Spleen (tissue), 11 donors: ENCODE results near the gene ECSCR. TPM values are rescaled to one million over a fixed set of nuclear protein-coding genes. Genes with fewer than 3 reads are reported as not detected.
"Not testable (repeated sequence)": the region's sequence is repeated elsewhere in the genome, so short reads cannot be mapped to it uniquely, and the experiment has no call there.

Experiments
- DNase-seq: peaks from one replicate; pipeline ENCODE4 v3.0.0-alpha.2; 2020
- H3K27ac ChIP-seq, 8 donors: fragments of 200-600 bp; sonication (generic) in 7 of 8; 1 replicate in 4 of 8; 2 replicates in 4 of 8; pipeline versions ENCODE4 v1.5.0 to v1.8.0; 2016 to 2021; ENCODE audit warnings: inconsistent platforms in 4 of 8, mild to moderate bottlenecking in 4 of 8, moderate library complexity in 1 of 8
- H3K27me3 ChIP-seq, 7 donors: fragments of 200-600 bp; sonication (generic) in 6 of 7; replicated peaks in 1 of 7; 1 replicate in 4 of 7; 2 replicates in 3 of 7; pipeline versions ENCODE4 v1.5.0 to v1.8.0; 2016 to 2021; ENCODE audit warnings: inconsistent platforms in 3 of 7, mild to moderate bottlenecking in 1 of 7
- H3K36me3 ChIP-seq, 6 donors: fragments of 200-600 bp; sonication (generic) in 5 of 6; 1 replicate in 4 of 6; 2 replicates in 2 of 6; pipeline versions ENCODE4 v1.5.0 to v1.8.0; 2016 to 2021; ENCODE audit warnings: inconsistent platforms in 2 of 6
- H3K4me1 ChIP-seq, 6 donors: fragments of 200-600 bp; sonication (generic) in 5 of 6; 1 replicate in 3 of 6; 2 replicates in 3 of 6; pipeline versions ENCODE4 v1.5.0 to v1.8.0; 2016 to 2021; ENCODE audit warnings: inconsistent platforms in 3 of 6
- H3K4me3 ChIP-seq, 8 donors: fragments of 200-600 bp; sonication (generic) in 7 of 8; 1 replicate in 4 of 8; 2 replicates in 4 of 8; pipeline versions ENCODE4 v1.5.0 to v1.8.0; 2016 to 2021; ENCODE audit warnings: inconsistent platforms in 4 of 8, mild to moderate bottlenecking in 4 of 8, moderate library complexity in 2 of 8
- H3K9me3 ChIP-seq, 8 donors: fragments of 200-600 bp; sonication (generic) in 7 of 8; 1 replicate in 4 of 8; 2 replicates in 4 of 8; pipeline versions ENCODE4 v1.5.0 to v1.8.0; 2016 to 2021; ENCODE audit warnings: inconsistent platforms in 4 of 8
- POLR2A ChIP-seq, 3 donors: fragments of 450-650 bp; IDR thresholded peaks; one replicate each; pipeline ENCODE4 v1.5.1; 2017; ENCODE audit warnings: antibody characterized with exemption in 3 of 3, mild to moderate bottlenecking in 1 of 3
- POLR2AphosphoS5 ChIP-seq, 3 donors: sonication (generic); formaldehyde crosslinking; IDR thresholded peaks; one replicate each; pipeline ENCODE4 v1.5.1; 2017; ENCODE audit warnings: antibody characterized with exemption in 3 of 3
- WGBS, 5 donors: extraction: QIAGEN DNeasy Blood & Tissue Kit in 3 of 5; methylation state at CpG; one replicate each; pipeline versions ENCODE4 v1.1.5 to v1.1.7; 2013 to 2018; 5-methylcytosine and 5-hydroxymethylcytosine counted together
- intact Hi-C: fragments of 100-400 bp; cut with DNase I; formaldehyde crosslinking; loops from one replicate; pipeline ENCODE4 v1.15.0; 2023; ENCODE audit warnings: low total_unique reads
- polyA plus RNA-seq, 3 donors: library from polyadenylated mRNA; stranded (reverse); fragments of 200-250 nt; gene quantifications; one replicate each; pipeline ENCODE4 v1.2.1, GENCODE V29; 2013
- total RNA-seq, 7 donors: library from RNA; depleted of rRNA in 3 of 7; stranded (reverse); fragments of >200 nt in 3 of 7; fragmentation: NEBNext Ultra II Directional in 4 of 7; extraction: Animal tissue kit (Norgen Biotek cat#: 25700) in 4 of 7; gene quantifications; one replicate each; pipeline versions ENCODE4 v1.1.0 to v1.2.1, GENCODE V29; 2016 to 2021
- TF ChIP-seq, protein P1 (sequence below), 11 experiments: fragments of 200-600 bp in 7 of 11; fragments of 450-650 bp in 4 of 11; sonication (generic) in 4 of 11; IDR thresholded peaks in 8 of 11; conservative IDR thresholded peaks in 3 of 11; 1 replicate in 7 of 11; 2 replicates in 4 of 11; pipeline versions ENCODE4 v1.4.0 to v1.8.0; 2016 to 2021; ENCODE audit warnings: antibody characterized with exemption in 11 of 11, inconsistent platforms in 4 of 11, mild to moderate bottlenecking in 1 of 11
- donor health status: healthy with polysubstance abuse.
- donor health status: DM: no; HTN: no; CAD: no; lungs with moderate emphysema.
- donor health status: DM: no; HTN: no; CAD: no.
- donor health status: Bipolar disorder and iron deficiency.
- donor health status: healthy.
- donor health status: DM: no; HTN: no; CAD: no.
- donor health status: DM: yes; HTN: yes; CAD: no.

Gene ECSCR
- total and polyA plus RNA-seq, 10 donors: 11.3 to 52.3 (median 18.5) TPM

DNA sequence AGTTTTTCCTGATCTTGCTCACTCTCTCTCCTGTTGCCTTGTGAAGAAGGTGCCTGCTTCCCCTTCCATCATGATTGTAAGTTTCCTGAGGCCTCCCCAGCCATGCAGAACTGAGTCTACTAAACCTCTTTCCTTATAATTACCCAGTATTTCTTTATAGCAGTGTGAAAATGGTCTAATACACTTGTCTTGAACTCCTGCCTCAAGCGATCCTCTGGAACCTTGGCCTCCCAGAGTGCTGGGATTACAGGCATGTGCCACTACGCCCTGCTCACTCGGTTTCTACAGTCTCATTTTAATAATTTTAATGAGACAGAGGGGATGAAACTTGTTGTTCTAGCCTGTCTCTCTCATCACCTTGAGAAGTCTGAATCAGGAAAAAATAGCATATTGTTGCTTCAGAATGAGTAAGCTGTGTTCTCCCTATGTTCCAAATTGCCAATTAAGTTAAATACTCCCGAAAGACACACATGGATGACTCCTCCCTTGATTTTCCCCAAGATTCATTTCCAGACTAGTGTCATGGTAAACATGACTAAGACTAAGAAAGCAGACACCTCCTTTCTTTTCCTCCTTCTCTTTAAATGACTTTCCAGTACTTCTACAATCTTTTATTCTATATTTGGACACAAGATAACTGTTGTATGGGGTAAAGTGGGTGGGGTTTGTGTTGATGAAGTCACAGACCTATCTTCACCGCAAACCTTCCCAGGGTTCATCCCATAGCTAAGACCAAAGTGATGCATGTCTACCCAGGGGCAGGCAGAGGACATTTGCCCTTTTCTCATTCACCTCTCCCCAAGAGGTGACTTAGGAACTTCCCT, 15.4 kb downstream of the ECSCR start:
- Histone ChIP-seq H3K4me1 (peaks cover 0 to 10% (median 0%) of the 10 kb centered on the region in 6 donors), H3K27me3 (no peaks in the 10 kb centered on the region), H3K4me3 (no peak overlapping the region), H3K36me3 (peaks cover 0 to 34% (median 0%) of the 10 kb centered on the region in 6 donors), H3K9me3 (no peaks in the 10 kb centered on the region), H3K27ac (no peak overlapping the region)
- TF ChIP-seq POLR2A (IDR thresholded peaks at IDR 0.05) (no peak), POLR2AphosphoS5 (IDR thresholded peaks at IDR 0.05) (no peak)
- TF ChIP-seq, protein P1, sequence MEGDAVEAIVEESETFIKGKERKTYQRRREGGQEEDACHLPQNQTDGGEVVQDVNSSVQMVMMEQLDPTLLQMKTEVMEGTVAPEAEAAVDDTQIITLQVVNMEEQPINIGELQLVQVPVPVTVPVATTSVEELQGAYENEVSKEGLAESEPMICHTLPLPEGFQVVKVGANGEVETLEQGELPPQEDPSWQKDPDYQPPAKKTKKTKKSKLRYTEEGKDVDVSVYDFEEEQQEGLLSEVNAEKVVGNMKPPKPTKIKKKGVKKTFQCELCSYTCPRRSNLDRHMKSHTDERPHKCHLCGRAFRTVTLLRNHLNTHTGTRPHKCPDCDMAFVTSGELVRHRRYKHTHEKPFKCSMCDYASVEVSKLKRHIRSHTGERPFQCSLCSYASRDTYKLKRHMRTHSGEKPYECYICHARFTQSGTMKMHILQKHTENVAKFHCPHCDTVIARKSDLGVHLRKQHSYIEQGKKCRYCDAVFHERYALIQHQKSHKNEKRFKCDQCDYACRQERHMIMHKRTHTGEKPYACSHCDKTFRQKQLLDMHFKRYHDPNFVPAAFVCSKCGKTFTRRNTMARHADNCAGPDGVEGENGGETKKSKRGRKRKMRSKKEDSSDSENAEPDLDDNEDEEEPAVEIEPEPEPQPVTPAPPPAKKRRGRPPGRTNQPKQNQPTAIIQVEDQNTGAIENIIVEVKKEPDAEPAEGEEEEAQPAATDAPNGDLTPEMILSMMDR (IDR thresholded peaks at IDR 0.05 in 8 of 11, conservative IDR thresholded peaks at IDR 0.05 in 3 of 11): no peak
- 74 to 85% (median 78%) methylated on average over 5 of the region's 5 CpGs for WGBS, 5 donors
- no peak for DNase-seq
- intact Hi-C loops: no loop called here

DNA sequence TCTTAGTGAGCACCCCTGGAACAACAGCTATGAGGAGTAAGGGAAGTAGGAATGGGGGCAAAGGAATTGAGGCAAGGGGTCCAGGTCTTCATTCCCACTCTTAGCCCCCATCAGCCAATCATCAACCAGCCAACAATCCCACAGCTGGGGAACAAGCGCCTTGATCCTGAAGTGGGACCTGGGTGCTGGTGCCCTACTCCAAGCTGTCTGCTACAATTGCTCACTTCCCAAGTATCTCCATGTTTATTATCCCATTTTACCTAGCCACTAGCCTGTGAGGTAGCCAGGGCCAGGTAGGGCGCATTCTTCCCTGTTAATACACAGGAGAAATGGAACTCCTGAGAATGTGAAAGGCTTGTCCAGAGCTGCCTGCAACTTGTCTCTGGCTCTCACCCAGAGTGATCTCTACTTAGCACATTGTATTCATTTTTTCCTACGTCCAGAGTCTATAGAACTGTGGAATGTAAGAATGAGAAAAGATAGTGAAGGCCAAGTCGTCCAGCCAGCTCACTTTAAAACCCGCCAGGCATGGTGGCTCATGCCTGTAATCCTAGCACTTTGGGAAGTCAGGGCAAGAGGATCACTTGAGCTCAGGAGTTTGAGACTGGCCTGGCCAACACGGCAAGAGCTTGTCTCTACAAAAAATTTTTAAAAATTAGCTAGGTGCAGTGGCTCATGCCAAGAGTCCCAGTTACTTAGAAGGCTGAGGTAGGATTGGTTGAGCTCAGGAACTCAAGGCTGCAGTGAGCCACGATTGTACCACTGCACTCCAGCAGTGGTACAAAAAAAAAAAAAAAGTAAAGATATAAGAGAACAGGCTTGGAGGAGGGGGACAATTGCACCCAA, 17.0 kb downstream of the ECSCR start:
- Histone ChIP-seq H3K4me1 (peaks cover 0 to 10% (median 0%) of the 10 kb centered on the region in 6 donors), H3K36me3 (peaks cover 0 to 26% (median 0%) of the 10 kb centered on the region in 6 donors), H3K27me3 (no peaks in the 10 kb centered on the region), H3K27ac (no peak overlapping the region), H3K9me3 (no peaks in the 10 kb centered on the region), H3K4me3 (no peak overlapping the region)
- TF ChIP-seq, protein P1 (IDR thresholded peaks at IDR 0.05 in 8 of 11, conservative IDR thresholded peaks at IDR 0.05 in 3 of 11): no peak
- TF ChIP-seq POLR2A (IDR thresholded peaks at IDR 0.05) (no peak), POLR2AphosphoS5 (IDR thresholded peaks at IDR 0.05) (no peak)
- DNase-seq: no peak
- WGBS, 5 donors: 72 to 80% (median 78%) methylated on average over 7 of the region's 7 CpGs
- intact Hi-C loops: no loop called here

DNA sequence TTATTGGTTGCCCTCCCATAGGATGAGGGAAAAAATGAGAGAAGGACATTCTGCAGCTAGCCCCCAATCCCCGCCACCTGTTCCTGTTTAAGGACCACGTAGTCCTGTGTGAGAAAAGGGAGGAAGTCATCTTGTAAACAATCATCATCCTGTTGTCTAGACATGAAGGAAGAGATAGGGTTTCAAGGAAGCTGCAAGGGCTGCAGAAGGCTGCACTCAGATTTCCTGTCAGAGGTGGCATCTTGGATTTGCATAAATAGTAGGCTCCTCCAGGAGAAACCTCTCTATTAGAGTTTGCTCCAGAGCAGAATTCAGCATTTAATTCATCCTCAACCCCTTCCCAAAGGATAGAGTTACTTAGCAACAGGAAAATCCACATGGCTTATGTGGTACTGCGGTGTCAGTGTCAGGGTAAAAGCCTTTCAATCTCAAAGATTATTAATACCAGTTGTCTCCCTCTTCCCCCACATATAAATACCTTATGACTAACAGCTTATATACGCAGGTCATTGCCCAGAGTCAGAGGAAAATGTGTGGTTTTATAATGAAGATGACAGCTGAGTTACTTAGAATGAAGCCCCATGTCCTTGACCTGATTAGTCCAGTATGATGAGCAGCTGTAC, 18.6 kb downstream of the ECSCR start:
- H3K27me3 ChIP-seq: no peaks in the 10 kb centered on the region
- 38 to 49% (median 47%) methylated on average over 4 of the region's 4 CpGs for WGBS, 5 donors
- H3K36me3 ChIP-seq: peaks cover 0 to 17% (median 0%) of the 10 kb centered on the region in 6 donors
- H3K9me3 ChIP-seq: no peaks in the 10 kb centered on the region
- peaks cover 3 to 23% (median 8%) of the 10 kb centered on the region in 6 donors for H3K4me1 ChIP-seq
- no peak for DNase-seq
- no peak overlapping the region for H3K4me3 ChIP-seq
- TF ChIP-seq POLR2AphosphoS5 (IDR thresholded peaks at IDR 0.05) (no peak), POLR2A (IDR thresholded peaks at IDR 0.05) (no peak)
- TF ChIP-seq, protein P1 (IDR thresholded peaks at IDR 0.05 in 8 of 11, conservative IDR thresholded peaks at IDR 0.05 in 3 of 11): no peak
- peak overlapping the region in 1 of 8 donors; percentile 23 for H3K27ac ChIP-seq
- intact Hi-C loops: no loop called here

DNA sequence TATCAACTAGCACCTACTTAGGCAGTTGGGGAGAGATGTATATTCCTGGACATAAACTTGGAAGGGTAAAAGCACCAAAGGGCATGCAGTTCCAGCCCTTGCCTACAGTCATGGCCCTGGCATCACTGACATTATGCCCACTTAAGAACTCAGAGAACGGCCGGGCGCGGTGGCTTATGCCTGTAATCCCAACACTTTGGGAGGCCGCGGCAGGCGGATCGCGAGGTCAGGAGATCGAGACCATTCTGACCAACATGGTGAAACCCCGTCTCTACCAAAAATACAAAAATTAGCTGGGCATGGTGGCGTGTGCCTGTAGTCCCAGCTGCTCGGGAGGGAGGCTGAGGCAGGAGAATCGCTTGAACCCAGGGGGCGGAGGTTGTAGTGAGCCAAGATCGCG, 22.1 kb downstream of the ECSCR start:
- intact Hi-C loops, H3K27me3 ChIP-seq, H3K9me3 ChIP-seq, H3K27ac ChIP-seq, H3K4me3 ChIP-seq, DNase-seq, H3K36me3 ChIP-seq: not testable (repeated sequence)
- H3K4me1 ChIP-seq: peaks cover 7 to 37% (median 14%) of the 10 kb centered on the region in 6 donors
- WGBS, 5 donors: 96 to 98% (median 97%) methylated on average over 17 of the region's 17 CpGs
